Psoas muscle (tissue), 8 donors: ENCODE data around the gene TRAK2. TPM values are rescaled to one million over a fixed set of nuclear protein-coding genes. Genes with fewer than 3 reads are reported as not detected.
A peak's percentile ranks its signal among the peaks of the same experiment; 100 is the strongest.
"Not testable (repeated sequence)": the region's sequence is repeated elsewhere in the genome, so short reads cannot be mapped to it uniquely, and the experiment has no call there.

Source experiments
- ATAC-seq, 4 donors: fragments of 200-7000 bp; cut with Tn5 transposase; one replicate each; pipeline ENCODE4 v1.9.1; 2020; ENCODE audit warnings: moderate library complexity in 3 of 4, mild to moderate bottlenecking in 2 of 4
- DNase-seq, 2 donors: peaks; one replicate each; pipeline ENCODE4 v3.0.0-alpha.2; 2020
- H3K27ac ChIP-seq: fragments of 200-600 bp; one replicate; pipeline ENCODE4 v1.8.0; 2022
- H3K27me3 ChIP-seq, 3 donors: fragments of 200-600 bp in 1 of 3; one replicate each; pipeline versions ENCODE4 v1.6.1 to v1.8.0; 2013 to 2022; ENCODE audit warnings: low read length in 2 of 3, mild to moderate bottlenecking in 2 of 3, moderate library complexity in 1 of 3; ENCODE audit not compliant: insufficient read depth in 3 of 3
- H3K36me3 ChIP-seq, 2 donors: fragments of 200-600 bp in 1 of 2; one replicate each; pipeline versions ENCODE4 v1.6.1 to v1.8.0; 2013 to 2022; ENCODE audit warnings: low read depth in 1 of 2, mild to moderate bottlenecking in 1 of 2, moderate library complexity in 1 of 2; ENCODE audit not compliant: insufficient read depth in 1 of 2
- H3K4me1 ChIP-seq: fragments of 200-600 bp; one replicate; pipeline ENCODE4 v1.8.0; 2022
- H3K4me3 ChIP-seq: fragments of 200-600 bp; one replicate; pipeline ENCODE4 v1.8.0; 2022; ENCODE audit warnings: mild to moderate bottlenecking
- H3K9me3 ChIP-seq: fragments of 200-600 bp; one replicate; pipeline ENCODE4 v1.8.0; 2022
- WGBS, 3 donors: extraction: QIAGEN DNeasy Blood & Tissue Kit; methylation state at CpG; one replicate each; pipeline versions ENCODE4 v1.1.6 to v1.1.7; 2013; 5-methylcytosine and 5-hydroxymethylcytosine counted together
- intact Hi-C, 2 donors: fragments of 100-400 bp; cut with DNase I; formaldehyde crosslinking; loops; one replicate each; pipeline versions ENCODE4 v1.11.0 to v1.14.2; 2022
- polyA plus RNA-seq, 3 donors: library from polyadenylated mRNA; stranded (reverse); fragments of 200-250 nt; gene quantifications; one replicate each; pipeline ENCODE4 v1.2.3, GENCODE V29; 2013
- total RNA-seq, 4 donors: library from RNA; stranded (reverse); fragmentation: NEBNext Ultra II Directional in 2 of 4; extraction: Animal tissue kit (Norgen Biotek cat#: 25700) in 2 of 4; gene quantifications; one replicate each; pipeline versions ENCODE4 v1.2.1 to v1.2.4, GENCODE V29; 2021 to 2023
- TF ChIP-seq, protein P1 (sequence below): fragments of 200-600 bp; IDR thresholded peaks from one replicate; pipeline ENCODE4 v1.8.0; 2022; ENCODE audit warnings: antibody characterized with exemption
- donor health status: healthy with polysubstance abuse.
- donor health status: DM: no; HTN: no; CAD: no; lungs with moderate emphysema.
- donor health status: Bipolar disorder and iron deficiency.
- donor health status: healthy.
- donor health status: DM: yes; HTN: yes; CAD: no.
- donor health status: DM: no; HTN: no; CAD: no.
- donor health status: DM: no; HTN: no; CAD: no.
- donor health status: DM: yes; HTN: yes; CAD: no.

Gene TRAK2
- total and polyA plus RNA-seq, 7 donors = 9.8 to 53.0 (median 23.4) TPM

DNA sequence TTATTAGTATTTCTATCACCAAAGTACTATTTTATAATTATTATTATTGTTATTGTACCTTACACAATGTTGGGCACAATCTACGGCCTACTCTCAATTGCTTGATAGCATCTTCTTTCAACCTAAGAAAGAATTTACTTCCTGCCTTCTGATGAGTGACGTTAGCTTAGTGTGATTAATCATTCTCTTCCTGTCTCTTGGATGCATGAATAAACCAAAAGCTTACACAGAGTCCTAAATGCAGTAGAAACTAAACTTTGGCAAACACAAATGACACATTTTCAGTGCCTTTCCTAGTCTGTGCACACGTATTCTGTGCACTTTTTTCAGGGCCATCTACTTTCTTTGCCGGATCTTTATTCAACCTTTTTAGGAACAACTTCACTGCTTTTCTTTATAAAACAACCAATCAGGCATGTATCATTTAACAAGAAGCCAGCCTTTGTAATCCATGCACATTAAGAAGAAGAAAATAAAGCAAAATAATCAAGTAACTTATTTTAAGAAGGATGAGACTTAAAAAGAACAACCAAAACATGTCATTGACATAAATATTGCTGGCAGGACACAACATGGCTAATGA, 19.1 kb downstream of the TRAK2 start:
- TF ChIP-seq, protein P1, sequence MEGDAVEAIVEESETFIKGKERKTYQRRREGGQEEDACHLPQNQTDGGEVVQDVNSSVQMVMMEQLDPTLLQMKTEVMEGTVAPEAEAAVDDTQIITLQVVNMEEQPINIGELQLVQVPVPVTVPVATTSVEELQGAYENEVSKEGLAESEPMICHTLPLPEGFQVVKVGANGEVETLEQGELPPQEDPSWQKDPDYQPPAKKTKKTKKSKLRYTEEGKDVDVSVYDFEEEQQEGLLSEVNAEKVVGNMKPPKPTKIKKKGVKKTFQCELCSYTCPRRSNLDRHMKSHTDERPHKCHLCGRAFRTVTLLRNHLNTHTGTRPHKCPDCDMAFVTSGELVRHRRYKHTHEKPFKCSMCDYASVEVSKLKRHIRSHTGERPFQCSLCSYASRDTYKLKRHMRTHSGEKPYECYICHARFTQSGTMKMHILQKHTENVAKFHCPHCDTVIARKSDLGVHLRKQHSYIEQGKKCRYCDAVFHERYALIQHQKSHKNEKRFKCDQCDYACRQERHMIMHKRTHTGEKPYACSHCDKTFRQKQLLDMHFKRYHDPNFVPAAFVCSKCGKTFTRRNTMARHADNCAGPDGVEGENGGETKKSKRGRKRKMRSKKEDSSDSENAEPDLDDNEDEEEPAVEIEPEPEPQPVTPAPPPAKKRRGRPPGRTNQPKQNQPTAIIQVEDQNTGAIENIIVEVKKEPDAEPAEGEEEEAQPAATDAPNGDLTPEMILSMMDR = no peak
- Histone ChIP-seq H3K4me3 (peak overlapping the region; percentile 16), H3K27ac (peak overlapping the region; percentile 34), H3K27me3 (no peaks in the 10 kb centered on the region), H3K4me1 (peaks cover 33% of the 10 kb centered on the region), H3K36me3 (no peaks in the 10 kb centered on the region), H3K9me3 (peaks cover 5% of the 10 kb centered on the region)
- DNase-seq (no peak), ATAC-seq (peak; percentile 28 to 73 (median 52))
- intact Hi-C loops = no loop called here
- WGBS, 3 donors = 38 to 44% (median 42%) methylated on average over 4 of the region's 4 CpGs

DNA sequence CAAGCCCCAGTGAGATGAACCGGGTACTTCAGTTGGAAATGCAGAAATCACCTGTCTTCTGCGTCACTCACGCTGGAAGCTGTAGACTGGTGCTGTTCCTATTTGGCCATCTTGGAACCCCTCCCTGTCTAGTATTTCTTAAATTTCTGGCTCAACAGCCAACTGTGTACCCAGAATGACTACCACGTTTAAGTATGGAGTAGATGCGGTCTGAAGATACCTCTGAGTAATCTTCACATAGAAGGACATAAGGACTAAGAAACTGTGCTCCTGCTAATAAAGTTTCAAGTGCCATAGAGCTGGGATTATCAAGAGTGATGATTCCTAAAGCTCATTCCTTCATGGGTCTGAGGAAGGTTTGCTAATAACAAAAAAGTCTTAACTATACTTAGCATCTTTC, 20.4 kb downstream of the TRAK2 start:
- intact Hi-C loops = no loop called here
- no peaks in the 10 kb centered on the region for H3K27me3 ChIP-seq
- 70 to 98% (median 96%) methylated on average over 4 to 5 of the region's 5 CpGs for WGBS, 3 donors

DNA sequence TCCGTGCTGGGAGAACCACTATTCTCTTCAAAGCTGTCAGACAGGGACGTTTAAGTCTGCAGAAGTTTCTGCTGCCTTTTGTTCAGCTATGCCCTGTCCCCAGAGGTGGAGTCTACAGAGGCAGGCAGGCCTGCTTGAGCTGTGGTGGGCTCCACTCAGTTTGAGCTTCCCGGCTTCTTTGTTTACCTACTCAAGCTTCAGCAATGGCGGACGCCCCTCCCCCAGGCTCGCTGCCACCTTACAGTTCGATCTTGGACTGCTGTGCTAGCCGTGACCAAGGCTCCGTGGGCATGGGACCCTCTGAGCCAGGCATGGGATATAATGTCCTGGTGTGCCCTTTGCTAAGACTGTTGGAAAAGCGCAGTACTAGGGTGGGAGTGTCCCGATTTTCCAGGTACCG, 20.9 kb downstream of the TRAK2 start:
- 95 to 97% (median 96%) methylated on average over 12 of the region's 12 CpGs for WGBS, 3 donors
- H3K27me3 ChIP-seq, ATAC-seq, H3K27ac ChIP-seq, H3K9me3 ChIP-seq, H3K4me3 ChIP-seq, intact Hi-C loops, H3K36me3 ChIP-seq, DNase-seq: not testable (repeated sequence)
- H3K4me1 ChIP-seq = peaks cover 34% of the 10 kb centered on the region

More for the DNA sequence above, 20.4 kb downstream of the TRAK2 start:
- TF ChIP-seq, protein P1 = no peak
- Histone ChIP-seq H3K27ac (no peak overlapping the region), H3K4me1 (peaks cover 33% of the 10 kb centered on the region), H3K36me3 (no peaks in the 10 kb centered on the region), H3K9me3 (peaks cover 5% of the 10 kb centered on the region), H3K4me3 (no peak overlapping the region)
- ATAC-seq = peak in 1 of 4 donors; percentile 66
- no peak for DNase-seq

DNA sequence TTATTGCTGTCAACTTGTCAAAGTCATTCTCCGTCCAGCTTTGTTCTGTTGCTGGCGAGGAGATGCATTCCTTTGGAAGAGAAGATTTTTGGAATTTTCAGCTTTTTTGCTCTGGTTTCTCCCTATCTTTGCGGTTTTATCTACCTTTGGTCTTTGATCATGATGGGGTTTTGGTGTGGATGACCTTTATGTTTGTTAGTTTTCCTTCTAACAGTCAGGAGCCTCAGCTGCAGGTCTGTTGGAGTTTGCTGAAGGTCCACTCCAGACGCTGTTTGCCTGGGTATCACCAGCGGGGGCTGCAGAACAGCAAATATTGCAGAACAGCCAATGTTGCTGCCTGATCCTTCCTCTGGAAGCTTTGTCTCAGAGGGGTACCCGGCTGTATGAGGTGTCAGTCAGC, 21.4 kb downstream of the TRAK2 start:
- ATAC-seq, DNase-seq, H3K27ac ChIP-seq, intact Hi-C loops, H3K4me3 ChIP-seq, H3K9me3 ChIP-seq, H3K27me3 ChIP-seq, H3K36me3 ChIP-seq: not testable (repeated sequence)
- 85 to 94% (median 91%) methylated on average over 6 of the region's 6 CpGs for WGBS, 3 donors
- H3K4me1 ChIP-seq = peaks cover 38% of the 10 kb centered on the region

DNA sequence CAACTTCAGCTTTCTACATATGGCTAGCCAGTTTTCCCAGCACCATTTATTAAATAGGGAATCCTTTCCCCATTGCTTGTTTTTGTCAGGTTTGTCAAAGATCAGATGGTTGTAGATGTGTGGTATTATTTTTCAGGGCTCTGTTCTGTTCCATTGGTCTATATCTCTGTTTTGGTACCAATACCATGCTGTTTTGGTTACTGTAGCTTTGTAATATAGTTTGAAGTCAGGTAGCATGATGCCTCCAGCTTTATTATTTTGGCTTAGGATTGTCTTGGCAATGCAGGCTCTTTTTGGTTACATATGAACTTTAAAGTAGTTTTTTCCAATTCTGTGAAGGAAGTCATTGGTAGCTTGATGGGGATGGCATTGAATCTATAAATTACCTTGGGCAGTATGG, 22.9 kb downstream of the TRAK2 start:
- H3K4me1 ChIP-seq = peaks cover 41% of the 10 kb centered on the region
- H3K27me3 ChIP-seq, H3K36me3 ChIP-seq, H3K27ac ChIP-seq, intact Hi-C loops, DNase-seq, ATAC-seq, H3K4me3 ChIP-seq, H3K9me3 ChIP-seq: not testable (repeated sequence)

DNA sequence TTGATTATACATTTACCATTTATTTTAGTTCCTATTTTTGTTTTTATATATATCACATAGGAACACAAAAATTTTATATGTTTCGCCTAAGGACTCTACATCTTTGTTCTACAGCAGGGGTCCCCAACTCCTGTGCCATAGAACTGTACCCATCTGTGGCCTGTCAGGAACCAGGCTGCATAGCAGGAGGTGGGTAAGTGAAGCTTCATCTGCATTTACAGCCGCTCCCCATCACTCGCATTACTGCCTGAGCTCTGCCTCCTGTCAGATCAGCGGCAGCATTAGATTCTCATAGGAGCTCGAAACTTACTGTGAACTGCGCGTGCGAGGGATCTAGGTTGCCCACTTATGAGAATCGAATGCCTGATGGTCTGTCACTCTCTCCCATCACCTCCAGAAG, 25.3 kb downstream of the TRAK2 start:
- Histone ChIP-seq H3K27me3 (no peaks in the 10 kb centered on the region), H3K9me3 (peaks cover 5% of the 10 kb centered on the region), H3K4me3 (no peak overlapping the region), H3K36me3 (no peaks in the 10 kb centered on the region), H3K27ac (no peak overlapping the region), H3K4me1 (peaks cover 22% of the 10 kb centered on the region)
- no peak for ATAC-seq
- WGBS, 3 donors = 89 to 96% (median 90%) methylated on average over 9 of the region's 9 CpGs
- DNase-seq = no peak
- intact Hi-C loops = no loop called here
- TF ChIP-seq, protein P1 = no peak
